A549 (cell line): ENCODE measurements around the gene STARD13. TPM values are rescaled to one million over a fixed set of nuclear protein-coding genes. Genes with fewer than 3 reads are reported as not detected.

ENCODE experiments used
- ATAC-seq, 2 experiments: fragments of 200-7000 bp in 1 of 2; fragments of >200 bp in 1 of 2; cut with Nextera tagmentation in 1 of 2; cut with Tn5 transposase in 1 of 2; 3 replicates each; pipeline versions ENCODE4 v1.8.0 to v1.9.1; 2018 to 2020; ENCODE audit warnings: mild to moderate bottlenecking in 1 of 2, moderate library complexity in 1 of 2
- CTCF ChIA-PET: fragments of 300-600 bp; sonication (Branson Sonifier 250); formaldehyde crosslinking; extraction: SDS; loops from one replicate; lab custom pipeline; 2021; ENCODE audit warnings: antibody characterized with exemption, inconsistent platforms; lab: Yijun Ruan, JAX
- POLR2A ChIA-PET: fragments of 350-600 bp; formaldehyde crosslinking; extraction: SDS; loops from one replicate; lab custom pipeline; 2021; ENCODE audit warnings: antibody characterized with exemption, inconsistent platforms; lab: Yijun Ruan, JAX
- DNase-seq, 2 experiments: peaks; one replicate each; pipeline versions ENCODE4 v3.0.0 to v3.0.0-alpha.2; 2011 to 2016; ENCODE audit warnings: low read depth in 1 of 2, low spot score in 1 of 2
- FAIRE-seq: peaks from 2 replicates; lab custom pipeline; 2011; peaks lifted over from hg19 to GRCh38; lab: Jason Lieb, UNC
- H3K27ac ChIP-seq, 2 experiments: fragments of >200 bp; sonication (Bioruptor Twin); formaldehyde crosslinking; 3 replicates each; pipeline ENCODE4 v1.5.1; 2016 to 2017
- H3K4me1 ChIP-seq: fragments of >200 bp; sonication (Bioruptor Twin); formaldehyde crosslinking; 3 replicates; pipeline ENCODE4 v1.6.1; 2016
- H3K4me2 ChIP-seq: fragments of >200 bp; sonication (Bioruptor Twin); formaldehyde crosslinking; 3 replicates; pipeline ENCODE4 v1.6.1; 2016
- H3K4me3 ChIP-seq: fragments of >200 bp; sonication (Bioruptor Twin); formaldehyde crosslinking; 3 replicates; pipeline ENCODE4 v1.5.1; 2016
- H3K9me3 ChIP-seq: fragments of >200 bp; sonication (Bioruptor Twin); formaldehyde crosslinking; 3 replicates; pipeline ENCODE4 v1.6.1; 2016
- ATOH8 ChIP-seq: fragments of 250-450 bp; sonication (Bioruptor Pico); IDR thresholded peaks from 2 replicates; pipeline ENCODE4 v1.5.0; 2020; ENCODE audit warnings: low read depth, mild to moderate bottlenecking, moderate library complexity
- CHD4 ChIP-seq: fragments of 200-600 bp; sonication (generic); IDR thresholded peaks from 2 replicates; pipeline ENCODE4 v1.6.1; 2016; ENCODE audit warnings: antibody characterized with exemption, mild to moderate bottlenecking, borderline replicate concordance
- EP300 ChIP-seq, 2 experiments: fragments of >200 bp; sonication (Bioruptor Twin); formaldehyde crosslinking; IDR thresholded peaks; 2 replicates in 1 of 2; 3 replicates in 1 of 2; pipeline ENCODE4 v1.6.1; 2016 to 2017
- FOSL2 ChIP-seq, 2 experiments: fragments of 450-650 bp in 1 of 2; fragments of >200 bp in 1 of 2; sonication (Bioruptor Twin) in 1 of 2; formaldehyde crosslinking; IDR thresholded peaks; 2 replicates each; pipeline versions ENCODE4 v1.5.0 to v1.6.1; 2016 to 2020; ENCODE audit warnings: mild to moderate bottlenecking in 1 of 2, moderate library complexity in 1 of 2
- GATA3 ChIP-seq: IDR thresholded peaks from 2 replicates; pipeline ENCODE4 v1.6.1; 2012; ENCODE audit warnings: borderline replicate concordance
- HES2 ChIP-seq: fragments of >200 bp; sonication (Bioruptor Twin); formaldehyde crosslinking; IDR thresholded peaks from 2 replicates; pipeline ENCODE4 v1.6.1; 2016
- HMGXB4 ChIP-seq: fragments of 250-450 bp; sonication (Bioruptor Pico); IDR thresholded peaks from 2 replicates; pipeline ENCODE4 v1.5.0; 2021; ENCODE audit warnings: mild to moderate bottlenecking, moderate library complexity, borderline replicate concordance
- HOXB5 ChIP-seq: fragments of 250-450 bp; sonication (Bioruptor Pico); IDR thresholded peaks from 2 replicates; pipeline ENCODE4 v1.5.0; 2020; ENCODE audit warnings: mild to moderate bottlenecking, moderate library complexity
- NFE2L2 ChIP-seq: fragments of 150-350 bp; conservative IDR thresholded peaks from 2 replicates; pipeline ENCODE4 v1.6.1; 2014; ENCODE audit warnings: low read length
- NPAS2 ChIP-seq: fragments of 250-450 bp; sonication (Bioruptor Pico); IDR thresholded peaks from 2 replicates; pipeline ENCODE4 v1.8.0; 2022; ENCODE audit warnings: mild to moderate bottlenecking, moderate library complexity, borderline replicate concordance
- PHF8 ChIP-seq: fragments of 200-600 bp; sonication (generic); IDR thresholded peaks from 2 replicates; pipeline ENCODE4 v1.6.1; 2016; ENCODE audit warnings: low read depth, mild to moderate bottlenecking, antibody characterized with exemption, moderate library complexity, borderline replicate concordance
- POLR2A ChIP-seq: IDR thresholded peaks from 2 replicates; pipeline ENCODE4 v1.6.1; 2012; ENCODE audit warnings: mild to moderate bottlenecking, low read length
- POLR2AphosphoS2 ChIP-seq: conservative IDR thresholded peaks from 2 replicates; pipeline ENCODE4 v1.6.1; 2012; ENCODE audit warnings: low read length, improper control_type of control experiment, inconsistent platforms
- RAD21 ChIP-seq, 2 experiments: fragments of >200 bp in 1 of 2; sonication (Bioruptor Twin) in 1 of 2; formaldehyde crosslinking in 1 of 2; IDR thresholded peaks in 1 of 2; conservative IDR thresholded peaks in 1 of 2; 2 replicates in 1 of 2; 3 replicates in 1 of 2; pipeline ENCODE4 v1.6.1; 2012 to 2018; ENCODE audit warnings: inconsistent platforms in 1 of 2
- SMC3 ChIP-seq: fragments of >200 bp; sonication (Bioruptor Twin); formaldehyde crosslinking; IDR thresholded peaks from 3 replicates; pipeline ENCODE4 v1.6.1; 2018; ENCODE audit warnings: inconsistent platforms
- SREBF2 ChIP-seq: fragments of 450-650 bp; IDR thresholded peaks from 2 replicates; pipeline ENCODE4 v1.6.1; 2014; ENCODE audit warnings: mild to moderate bottlenecking, moderate library complexity
- TP53 ChIP-seq: fragments of 250-450 bp; sonication (Bioruptor Pico); IDR thresholded peaks from 2 replicates; pipeline ENCODE4 v1.5.0; 2021; ENCODE audit warnings: mild to moderate bottlenecking, moderate library complexity
- USF2 ChIP-seq: fragments of 450-650 bp; IDR thresholded peaks from 2 replicates; pipeline ENCODE4 v1.6.1; 2014; ENCODE audit warnings: antibody characterized with exemption
- WGBS: methylation state at CpG from one replicate; pipeline ENCODE4 v1.1.6; 2017; ENCODE audit errors: missing lambda C conversion rate; 5-methylcytosine and 5-hydroxymethylcytosine counted together
- polyA plus RNA-seq, 4 experiments: library from polyadenylated mRNA; depleted of rRNA in 3 of 4; stranded (reverse); fragments of >200 nt; fragmentation: RNase III in 1 of 4; extraction: RNeasy Plus Mini Kit Qiagen cat#74134 plus additional on column Dnase treatment in 1 of 4; gene quantifications; 2 replicates in 3 of 4; 3 replicates in 1 of 4; pipeline ENCODE4 v1.2.3, GENCODE V29; 2011 to 2017
- TF ChIP-seq, protein P1 (sequence below): fragments of 200-600 bp; sonication (generic); IDR thresholded peaks from 2 replicates; pipeline ENCODE4 v1.6.1; 2016; ENCODE audit warnings: antibody characterized with exemption, mild to moderate bottlenecking, moderate library complexity

STARD13 gene
- polyA plus RNA-seq, 2 of the 4 experiments (the other 2 are of a cell fraction), result 2.4 to 2.8 TPM

DNA sequence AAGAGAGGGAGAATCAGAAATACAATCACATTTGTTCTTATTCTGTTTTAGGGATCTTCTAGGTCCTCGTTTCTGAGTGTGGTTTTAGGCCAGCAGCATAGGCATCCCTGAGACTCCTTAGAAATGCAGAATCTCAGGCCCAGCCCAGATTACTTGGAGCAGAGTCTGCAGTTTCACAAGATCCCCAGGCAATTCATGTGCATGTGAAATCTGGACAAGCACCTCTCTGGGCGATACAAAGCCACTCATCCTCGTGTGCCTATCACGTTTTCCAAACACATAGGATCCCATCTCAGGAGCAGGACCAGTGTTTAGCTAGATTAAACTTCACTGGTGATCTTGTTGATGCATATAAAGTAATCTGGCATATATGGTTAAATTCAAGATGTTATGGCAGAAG is 182.1 kb downstream of the STARD13 start (continued):
- TF ChIP-seq CHD4 (no peak), SMC3 (no peak), EP300 (IDR thresholded peaks at IDR 0.05) (no peak), RAD21 (conservative IDR thresholded peaks at IDR 0.05 in 1 of 2, IDR thresholded peaks at IDR 0.05 in 1 of 2) (no peak), HES2 (no peak)
- TF ChIP-seq, all 56 proteins: peak for 0

GRCh38 chr13:33101835-33102234 is 183.7 kb downstream of the STARD13 start:
- no peak overlapping the region for H3K4me3 ChIP-seq
- H3K27ac ChIP-seq, result no peak overlapping the region
- 0 out of 3 replicates have a peak overlapping the region, but pooled peaks have one; percentile 25 for H3K4me2 ChIP-seq
- H3K4me1 ChIP-seq, result no peaks in the 10 kb centered on the region
- WGBS, result 67% methylated on average over 2 of the region's 2 CpGs
- POLR2A ChIA-PET, result no interaction called here
- ATAC-seq, result no peak
- DNase-seq, result no peak
- TF ChIP-seq SMC3, result no peak
- no peak for TF ChIP-seq NFE2L2
- TF ChIP-seq, protein P1, sequence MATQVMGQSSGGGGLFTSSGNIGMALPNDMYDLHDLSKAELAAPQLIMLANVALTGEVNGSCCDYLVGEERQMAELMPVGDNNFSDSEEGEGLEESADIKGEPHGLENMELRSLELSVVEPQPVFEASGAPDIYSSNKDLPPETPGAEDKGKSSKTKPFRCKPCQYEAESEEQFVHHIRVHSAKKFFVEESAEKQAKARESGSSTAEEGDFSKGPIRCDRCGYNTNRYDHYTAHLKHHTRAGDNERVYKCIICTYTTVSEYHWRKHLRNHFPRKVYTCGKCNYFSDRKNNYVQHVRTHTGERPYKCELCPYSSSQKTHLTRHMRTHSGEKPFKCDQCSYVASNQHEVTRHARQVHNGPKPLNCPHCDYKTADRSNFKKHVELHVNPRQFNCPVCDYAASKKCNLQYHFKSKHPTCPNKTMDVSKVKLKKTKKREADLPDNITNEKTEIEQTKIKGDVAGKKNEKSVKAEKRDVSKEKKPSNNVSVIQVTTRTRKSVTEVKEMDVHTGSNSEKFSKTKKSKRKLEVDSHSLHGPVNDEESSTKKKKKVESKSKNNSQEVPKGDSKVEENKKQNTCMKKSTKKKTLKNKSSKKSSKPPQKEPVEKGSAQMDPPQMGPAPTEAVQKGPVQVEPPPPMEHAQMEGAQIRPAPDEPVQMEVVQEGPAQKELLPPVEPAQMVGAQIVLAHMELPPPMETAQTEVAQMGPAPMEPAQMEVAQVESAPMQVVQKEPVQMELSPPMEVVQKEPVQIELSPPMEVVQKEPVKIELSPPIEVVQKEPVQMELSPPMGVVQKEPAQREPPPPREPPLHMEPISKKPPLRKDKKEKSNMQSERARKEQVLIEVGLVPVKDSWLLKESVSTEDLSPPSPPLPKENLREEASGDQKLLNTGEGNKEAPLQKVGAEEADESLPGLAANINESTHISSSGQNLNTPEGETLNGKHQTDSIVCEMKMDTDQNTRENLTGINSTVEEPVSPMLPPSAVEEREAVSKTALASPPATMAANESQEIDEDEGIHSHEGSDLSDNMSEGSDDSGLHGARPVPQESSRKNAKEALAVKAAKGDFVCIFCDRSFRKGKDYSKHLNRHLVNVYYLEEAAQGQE, result no peak
- TF ChIP-seq CHD4, result no peak
- no peak for TF ChIP-seq POLR2A
- no peak for TF ChIP-seq PHF8
- no peak for TF ChIP-seq TP53 (CRISPR knock-in tag)
- no peak for TF ChIP-seq NPAS2
- TF ChIP-seq USF2, result no peak
- TF ChIP-seq FOSL2 (IDR thresholded peaks at IDR 0.05), result no peak
- no peak for TF ChIP-seq FOSL2 (CRISPR knock-in tag; IDR thresholded peaks at IDR 0.05)
- no peak for TF ChIP-seq SREBF2
- TF ChIP-seq HOXB5, result no peak
- TF ChIP-seq HMGXB4, result no peak
- no peak for TF ChIP-seq GATA3
- TF ChIP-seq, all 56 proteins: peak for 0
- no peak for FAIRE-seq
- no peaks in the 10 kb centered on the region; the same call in 2 of the 3 replicates for H3K9me3 ChIP-seq
- CTCF ChIA-PET, result no interaction called here

- no peak for ATAC-seq
- no peak for FAIRE-seq
- no peak for DNase-seq
- ChIA-PET POLR2A (no interaction called here), CTCF (interaction anchor here (1.4 kb wide), 1 partner anchor 11 kb away, joined by 5 read pairs; no protein-coding TSS in a partner anchor)
- 89% methylated on average over 3 of the region's 3 CpGs for WGBS
- TF ChIP-seq SREBF2 (no peak), CHD4 (no peak), POLR2AphosphoS2 (no peak), RAD21 (conservative IDR thresholded peaks at IDR 0.05 in 1 of 2, IDR thresholded peaks at IDR 0.05 in 1 of 2) (no peak), ATOH8 (CRISPR knock-in tag) (no peak), HES2 (no peak)
- H3K9me3 ChIP-seq, result no peaks in the 10 kb centered on the region; the same call in 2 of the 3 replicates
- H3K4me2 ChIP-seq, result no peak overlapping the region
- H3K4me3 ChIP-seq, result no peak overlapping the region
- H3K27ac ChIP-seq, result no peak overlapping the region
- no peaks in the 10 kb centered on the region for H3K4me1 ChIP-seq
Measured at GRCh38 chr13:33100886-33101285, 184.7 kb downstream of the STARD13 start.
